IPS DF 6.9 (cell line): ENCODE results near the gene SEMA6B.
"Not testable (repeated sequence)": the region's sequence is repeated elsewhere in the genome, so short reads cannot be mapped to it uniquely, and the experiment has no call there.

Experiments
- DNase-seq: peaks from one replicate; pipeline ENCODE4 v3.0.0-alpha.2; 2013; ENCODE audit warnings: low read depth, low spot score
- H3K27ac ChIP-seq: one replicate; pipeline ENCODE4 v1.5.1; 2013; ENCODE audit warnings: low read length, control low read depth
- H3K27me3 ChIP-seq: 2 replicates; pipeline ENCODE4 v1.6.1; 2013; ENCODE audit warnings: mild to moderate bottlenecking, low read length; ENCODE audit not compliant: control insufficient read depth, insufficient read depth
- H3K36me3 ChIP-seq: 2 replicates; pipeline ENCODE4 v1.6.1; 2013; ENCODE audit warnings: low read length; ENCODE audit not compliant: control insufficient read depth, insufficient read depth
- H3K4me1 ChIP-seq: 2 replicates; pipeline ENCODE4 v1.6.1; 2013; ENCODE audit warnings: low read length; ENCODE audit not compliant: control insufficient read depth, insufficient read depth
- H3K4me3 ChIP-seq: 2 replicates; pipeline ENCODE4 v1.5.1; 2013; ENCODE audit warnings: mild to moderate bottlenecking, low read length
- H3K9me3 ChIP-seq: 2 replicates; pipeline ENCODE4 v1.6.1; 2013; ENCODE audit warnings: low read length, inconsistent platforms; ENCODE audit not compliant: control insufficient read depth, insufficient read depth
- WGBS: extraction: QIAGEN DNeasy Blood & Tissue Kit; methylation state at CpG from one replicate; pipeline ENCODE4 v1.1.7; 2013; ENCODE audit warnings: mixed read lengths, missing lambda C conversion rate; ENCODE audit not compliant: insufficient read length, insufficient coverage; 5-methylcytosine and 5-hydroxymethylcytosine counted together

The SEMA6B gene

DNA sequence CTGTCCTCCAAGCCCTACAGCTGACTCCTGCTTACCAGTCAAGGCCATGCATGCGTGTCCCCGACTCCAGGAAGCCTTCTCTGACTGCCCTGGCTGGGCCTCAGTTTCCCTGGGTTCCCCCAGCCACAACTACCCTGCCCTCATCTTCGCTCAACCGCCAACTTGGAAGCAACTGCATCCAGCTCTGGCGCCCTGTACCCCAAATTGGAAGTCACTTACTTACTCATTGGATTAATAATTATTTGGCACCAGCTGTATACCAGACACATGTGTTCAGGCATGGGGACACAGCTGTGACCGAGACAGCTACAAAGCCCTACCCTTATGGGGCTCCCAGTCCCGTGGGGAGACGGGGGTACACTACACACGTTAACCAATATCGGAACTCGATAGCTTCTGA is 10.9 kb upstream of the SEMA6B start:
- 0 out of 2 replicates have a peak, but pooled peaks cover 1% of the 10 kb centered on the region for H3K4me1 ChIP-seq
- no CpG with 5 or more reads among the region's 11 CpGs for WGBS
- no peak for DNase-seq
- no peaks in the 10 kb centered on the region for H3K9me3 ChIP-seq
- no peak overlapping the region for H3K4me3 ChIP-seq
- H3K27ac ChIP-seq, result no peak overlapping the region
- H3K36me3 ChIP-seq, result no peaks in the 10 kb centered on the region
- no peaks in the 10 kb centered on the region for H3K27me3 ChIP-seq

DNA sequence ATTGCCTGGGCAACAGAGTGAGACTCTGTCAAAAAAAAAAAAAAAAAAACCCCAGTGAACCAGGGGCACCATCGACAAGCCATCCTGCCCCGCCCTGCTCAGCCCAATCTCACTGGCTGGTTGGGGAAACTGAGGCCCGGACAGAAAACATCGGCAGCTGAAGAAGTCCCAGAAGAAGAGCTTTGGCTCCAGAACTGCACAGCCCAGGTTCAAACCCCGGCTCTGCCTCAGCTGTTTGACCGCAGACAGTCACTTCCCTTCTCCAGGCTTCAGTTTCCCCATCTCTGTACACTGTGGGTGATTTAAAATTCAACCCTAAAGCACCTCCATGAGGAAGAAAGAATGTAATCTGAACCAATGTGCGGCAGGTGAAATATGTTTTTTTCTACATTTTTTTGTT is 9.4 kb upstream of the SEMA6B start:
- no peak for DNase-seq
- Histone ChIP-seq H3K9me3 (no peaks in the 10 kb centered on the region), H3K4me1 (no peaks in the 10 kb centered on the region), H3K4me3 (no peak overlapping the region), H3K27ac (no peak overlapping the region), H3K27me3 (no peaks in the 10 kb centered on the region), H3K36me3 (no peaks in the 10 kb centered on the region)
- WGBS, result no CpG with 5 or more reads among the region's 7 CpGs

DNA sequence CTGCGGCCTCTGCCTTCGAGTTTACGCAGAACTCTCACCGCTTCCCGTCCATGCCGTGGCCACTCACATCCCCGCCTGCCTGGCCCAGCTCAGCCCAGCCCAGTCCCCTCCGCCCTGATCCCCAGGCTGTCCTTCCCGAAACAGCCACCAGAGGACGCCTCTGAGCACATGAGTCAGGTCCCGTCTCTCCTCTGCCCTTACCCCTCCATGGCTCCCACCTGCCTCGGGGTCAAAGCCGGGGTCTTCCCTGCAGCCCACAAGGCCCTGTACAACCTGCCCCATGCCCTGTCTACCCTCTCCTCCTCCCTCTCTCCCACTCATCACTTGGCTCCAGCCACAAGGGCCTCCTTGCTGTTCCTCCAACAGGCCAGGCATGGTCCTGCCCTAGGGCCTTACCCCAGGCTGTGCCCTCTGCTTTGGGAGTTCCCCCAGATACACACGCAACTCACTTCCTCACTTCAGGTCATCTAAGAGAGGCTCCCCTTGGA is 8.1 kb upstream of the SEMA6B start:
- no peak for DNase-seq
- no peaks in the 10 kb centered on the region for H3K9me3 ChIP-seq
- no peak overlapping the region for H3K4me3 ChIP-seq
- WGBS, result no CpG with 5 or more reads among the region's 14 CpGs
- no peak overlapping the region for H3K27ac ChIP-seq
- H3K4me1 ChIP-seq, result no peaks in the 10 kb centered on the region
- H3K27me3 ChIP-seq, result no peaks in the 10 kb centered on the region
- H3K36me3 ChIP-seq, result no peaks in the 10 kb centered on the region

DNA sequence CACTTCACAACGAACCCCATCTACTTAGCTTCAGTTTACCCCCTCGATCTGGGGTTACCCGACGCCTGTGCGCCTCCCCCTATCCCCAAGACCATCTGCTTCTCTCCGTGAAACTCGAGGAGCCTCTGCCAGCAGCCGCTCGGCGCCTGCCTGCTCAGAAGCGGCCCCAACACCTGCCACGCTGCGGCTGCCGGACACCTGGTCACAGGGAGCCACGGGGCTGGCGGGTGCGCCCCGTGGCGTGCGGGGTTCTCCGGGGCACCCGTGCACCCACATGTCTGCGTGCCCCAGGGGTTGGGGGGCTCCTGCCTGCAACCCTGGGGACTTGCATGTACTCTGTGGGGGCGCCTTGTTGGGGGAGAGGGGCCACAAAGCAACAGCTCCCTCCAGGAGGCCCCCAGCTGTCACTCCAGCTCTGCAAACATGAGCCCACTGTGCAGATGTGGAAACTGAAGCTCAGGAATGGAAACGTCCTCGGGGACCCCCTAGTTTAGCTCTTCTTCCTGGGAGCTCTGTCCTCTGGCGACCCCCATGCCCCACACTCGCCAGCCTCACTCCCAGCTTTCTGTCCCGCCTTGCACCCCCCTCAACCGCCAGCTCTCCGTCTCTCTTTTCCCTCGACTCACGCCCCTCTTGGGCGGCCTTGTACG is 7.0 kb upstream of the SEMA6B start:
- no peaks in the 10 kb centered on the region for H3K27me3 ChIP-seq
- no peaks in the 10 kb centered on the region for H3K4me1 ChIP-seq
- no CpG with 5 or more reads among the region's 35 CpGs for WGBS
- H3K4me3 ChIP-seq, result no peak overlapping the region
- DNase-seq, result no peak
- H3K27ac ChIP-seq, result no peak overlapping the region
- H3K9me3 ChIP-seq, result no peaks in the 10 kb centered on the region
- H3K36me3 ChIP-seq, result no peaks in the 10 kb centered on the region

DNA sequence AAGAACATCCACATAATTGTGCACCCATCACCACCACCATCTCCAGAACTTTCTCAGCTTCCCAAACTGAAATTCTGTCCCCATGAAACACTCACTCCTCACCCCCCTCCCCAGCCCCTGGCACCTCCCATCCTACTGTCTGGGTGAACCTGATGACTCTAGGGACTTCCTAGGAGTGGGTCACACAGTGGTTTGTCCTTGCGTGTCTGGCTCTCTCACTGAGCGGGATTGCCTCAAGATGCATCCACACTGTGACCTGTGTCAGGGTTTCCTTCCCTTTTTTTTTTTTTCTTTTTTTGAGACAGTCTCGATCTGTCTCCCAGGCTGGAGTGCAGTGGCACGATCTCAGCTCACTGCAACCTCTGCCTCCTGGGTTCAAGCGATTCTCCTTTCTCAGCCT is 4.1 kb upstream of the SEMA6B start:
- not testable (repeated sequence) for H3K36me3 ChIP-seq, H3K27ac ChIP-seq, H3K4me1 ChIP-seq, DNase-seq, H3K9me3 ChIP-seq, H3K4me3 ChIP-seq, H3K27me3 ChIP-seq
- WGBS, result no CpG with 5 or more reads among the region's 5 CpGs

DNA sequence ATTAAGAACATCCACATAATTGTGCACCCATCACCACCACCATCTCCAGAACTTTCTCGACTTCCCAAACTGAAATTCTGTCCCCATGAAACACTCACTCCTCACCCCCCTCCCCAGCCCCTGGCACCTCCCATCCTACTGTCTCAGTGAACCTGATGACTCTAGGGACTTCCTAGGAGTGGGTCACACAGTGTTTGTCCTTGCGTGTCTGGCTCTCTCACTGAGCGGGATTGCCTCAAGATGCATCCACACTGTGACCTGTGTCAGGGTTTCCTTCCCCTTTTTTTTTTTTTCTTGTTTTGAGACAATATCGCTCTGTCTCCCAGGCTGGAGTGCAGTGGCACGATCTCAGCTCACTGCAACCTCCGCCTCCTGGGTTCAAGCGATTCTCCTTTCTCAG is 2.6 kb upstream of the SEMA6B start:
- H3K27ac ChIP-seq, H3K36me3 ChIP-seq, H3K4me3 ChIP-seq, H3K4me1 ChIP-seq, H3K27me3 ChIP-seq, H3K9me3 ChIP-seq, DNase-seq: not testable (repeated sequence)
- WGBS, result no CpG with 5 or more reads among the region's 7 CpGs

DNA sequence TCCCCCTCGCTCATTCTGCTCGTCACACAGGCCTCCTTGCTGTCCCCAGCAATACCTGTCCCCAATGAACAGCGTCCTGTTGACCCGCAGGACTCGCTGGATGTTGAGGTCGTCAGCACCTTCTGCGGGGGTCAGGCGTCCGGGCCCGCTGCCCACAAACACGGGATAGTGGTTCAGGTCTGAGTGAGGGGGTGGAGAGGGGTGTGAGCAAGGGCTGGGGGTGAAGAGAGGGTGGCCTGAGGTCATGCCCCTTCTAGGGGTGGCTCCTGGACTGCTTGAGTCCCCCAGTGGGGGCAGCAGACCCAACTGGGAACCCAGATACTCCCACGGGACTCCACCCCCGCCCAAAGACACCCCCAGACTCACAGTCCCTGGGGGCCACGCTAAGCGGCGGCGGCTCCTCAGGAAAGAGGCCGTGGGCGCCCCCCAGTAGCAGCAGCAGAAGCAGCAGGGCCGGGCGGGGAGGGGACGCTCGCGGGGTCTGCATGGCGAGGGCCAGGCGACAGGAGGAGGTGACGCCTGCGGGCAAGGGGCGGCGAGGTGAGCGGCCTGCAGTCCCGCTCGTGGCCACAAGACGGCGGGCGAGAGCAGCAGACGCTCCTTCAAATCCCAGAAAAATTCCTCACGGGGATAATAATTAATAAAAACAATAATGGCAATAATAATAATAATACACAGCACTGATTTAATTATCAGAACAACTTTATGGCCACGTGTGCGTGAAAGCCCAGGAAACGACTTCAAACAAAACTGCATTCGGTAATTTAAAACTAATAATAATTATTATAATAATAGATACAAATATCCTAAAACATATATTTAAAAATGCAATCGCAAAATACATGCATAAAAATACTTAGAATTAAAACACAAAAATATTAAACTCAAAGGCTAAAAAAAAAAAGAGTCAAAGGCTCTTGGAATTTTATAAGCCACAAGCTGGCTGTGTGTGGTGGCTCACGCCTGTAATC is 1.2 kb downstream of the SEMA6B start:
- H3K27ac ChIP-seq, result no peak overlapping the region
- peaks cover 6% of the 10 kb centered on the region; the same call in 1 of the 2 replicates for H3K4me1 ChIP-seq
- H3K27me3 ChIP-seq, result no peaks in the 10 kb centered on the region
- peaks cover 13% of the 10 kb centered on the region for H3K36me3 ChIP-seq
- DNase-seq, result no peak
- H3K4me3 ChIP-seq, result no peak overlapping the region
- no peaks in the 10 kb centered on the region for H3K9me3 ChIP-seq
- WGBS, result 100% methylated on average over 1 of the region's 44 CpGs

DNA sequence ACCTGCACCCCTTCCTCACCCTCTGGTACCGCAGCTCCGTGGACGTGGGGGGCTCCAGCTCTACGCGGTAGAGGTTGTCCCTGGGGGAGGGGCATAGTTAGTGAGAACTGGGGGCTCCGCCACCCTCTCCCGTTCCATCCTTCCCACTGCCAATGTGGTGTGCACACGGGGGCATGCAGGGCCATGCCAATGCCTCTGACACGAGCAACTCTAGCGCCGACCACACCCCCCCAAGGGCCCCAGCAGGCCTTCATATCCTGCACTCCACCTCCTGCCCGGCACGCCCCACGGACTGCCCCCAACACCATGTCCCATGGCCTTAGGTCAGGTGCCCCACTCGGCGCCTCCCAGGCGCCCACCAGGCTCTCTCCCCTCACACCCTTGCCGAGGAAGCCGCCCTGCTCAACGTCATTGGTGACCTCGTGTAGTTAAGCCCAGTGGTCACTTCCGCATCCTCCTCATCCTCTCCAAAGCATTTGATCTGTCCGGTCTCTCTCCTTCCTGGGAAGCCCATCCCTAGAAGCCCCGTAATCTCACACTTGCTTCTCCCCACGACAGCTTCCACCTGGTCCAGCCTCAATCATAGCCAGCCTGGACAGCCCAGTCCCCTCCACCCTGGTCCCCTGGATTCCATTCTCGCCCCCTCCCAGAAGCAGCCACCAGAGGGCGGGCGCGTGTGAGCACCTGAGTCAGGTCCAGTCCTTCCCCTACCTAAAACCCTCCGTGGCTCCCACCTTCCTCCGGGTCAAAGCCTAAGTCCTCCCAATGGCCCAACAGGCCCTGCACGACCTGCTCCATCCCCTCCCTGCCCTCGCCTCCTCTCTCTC is 2.1 kb downstream of the SEMA6B start:
- no peaks in the 10 kb centered on the region for H3K9me3 ChIP-seq
- no peak for DNase-seq
- H3K27ac ChIP-seq, result no peak overlapping the region
- H3K4me1 ChIP-seq, result peaks cover 6% of the 10 kb centered on the region; the same call in 1 of the 2 replicates
- WGBS, result no CpG with 5 or more reads among the region's 33 CpGs
- H3K27me3 ChIP-seq, result no peaks in the 10 kb centered on the region
- H3K4me3 ChIP-seq, result no peak overlapping the region
- peaks cover 14% of the 10 kb centered on the region for H3K36me3 ChIP-seq

DNA sequence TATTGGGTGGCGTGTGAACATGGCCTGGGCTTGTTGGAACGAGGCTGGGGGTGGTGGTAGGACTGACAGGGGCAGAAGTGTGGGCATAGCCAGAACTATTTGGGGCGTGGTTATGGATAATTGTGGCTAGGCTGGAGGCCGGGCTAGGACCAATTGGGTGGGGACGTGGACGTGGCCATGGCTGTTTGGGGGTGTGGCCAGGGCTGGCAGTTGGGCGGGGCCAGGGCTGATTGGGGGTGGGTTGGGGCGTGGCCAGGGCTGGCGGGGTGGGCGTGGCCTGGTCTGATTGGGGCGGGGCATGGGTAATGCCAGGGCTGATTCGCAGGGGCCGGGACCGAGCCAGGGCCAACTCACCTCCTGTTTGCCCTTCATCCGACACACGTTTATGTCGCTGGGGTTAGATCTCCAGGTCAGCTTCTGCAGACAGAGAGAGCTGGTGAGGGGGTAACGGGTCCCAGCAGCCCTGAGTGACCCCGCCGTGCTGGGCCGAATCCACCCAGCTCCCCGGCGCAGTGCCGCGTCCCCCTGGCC is 2.8 kb downstream of the SEMA6B start:
- no peaks in the 10 kb centered on the region for H3K27me3 ChIP-seq
- H3K4me1 ChIP-seq, result peaks cover 6% of the 10 kb centered on the region; the same call in 1 of the 2 replicates
- no peaks in the 10 kb centered on the region for H3K9me3 ChIP-seq
- H3K4me3 ChIP-seq, result no peak overlapping the region
- H3K27ac ChIP-seq, result no peak overlapping the region
- peaks cover 19% of the 10 kb centered on the region for H3K36me3 ChIP-seq
- no CpG with 5 or more reads among the region's 25 CpGs for WGBS
- DNase-seq, result no peak
